A673 (cell line): ENCODE results near the gene NLRP3.

Source experiments
- EZH2 ChIP-seq: fragments of 200-600 bp; sonication (generic); IDR thresholded peaks from 2 replicates; pipeline ENCODE4 v1.6.1; 2017; ENCODE audit warnings: borderline replicate concordance, low read depth, mild to moderate bottlenecking, mixed read lengths, antibody characterized with exemption, low read length; ENCODE audit not compliant: poor library complexity, severe bottlenecking
- TF ChIP-seq, protein P1 (sequence below): fragments of 300-800, 200-600 bp; sonication (generic); conservative IDR thresholded peaks from 2 replicates; pipeline ENCODE4 v1.5.1; 2017; ENCODE audit warnings: low read depth, mild to moderate bottlenecking, antibody characterized with exemption, low read length, moderate library complexity, mixed read lengths

DNA sequence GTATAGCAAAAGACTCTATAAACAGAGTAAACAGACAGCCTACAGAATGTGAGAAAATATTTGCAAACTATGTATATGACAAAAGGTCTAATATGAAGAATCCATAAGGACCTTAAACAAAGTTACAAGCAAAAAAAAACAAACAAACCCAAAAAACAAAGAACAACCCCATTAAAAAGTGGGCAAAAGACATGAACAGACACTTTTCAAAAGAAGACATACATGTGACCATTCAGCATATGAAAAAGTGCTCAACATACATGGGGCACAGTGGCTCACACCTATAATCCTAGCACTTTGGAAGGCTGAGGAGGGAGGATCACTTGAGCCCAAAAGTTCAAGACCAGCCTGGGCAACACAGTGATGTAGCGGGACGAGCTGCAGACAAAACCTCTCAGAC is 59.8 kb downstream of the NLRP3 start:
- no peak for TF ChIP-seq EZH2
- TF ChIP-seq, protein P1, sequence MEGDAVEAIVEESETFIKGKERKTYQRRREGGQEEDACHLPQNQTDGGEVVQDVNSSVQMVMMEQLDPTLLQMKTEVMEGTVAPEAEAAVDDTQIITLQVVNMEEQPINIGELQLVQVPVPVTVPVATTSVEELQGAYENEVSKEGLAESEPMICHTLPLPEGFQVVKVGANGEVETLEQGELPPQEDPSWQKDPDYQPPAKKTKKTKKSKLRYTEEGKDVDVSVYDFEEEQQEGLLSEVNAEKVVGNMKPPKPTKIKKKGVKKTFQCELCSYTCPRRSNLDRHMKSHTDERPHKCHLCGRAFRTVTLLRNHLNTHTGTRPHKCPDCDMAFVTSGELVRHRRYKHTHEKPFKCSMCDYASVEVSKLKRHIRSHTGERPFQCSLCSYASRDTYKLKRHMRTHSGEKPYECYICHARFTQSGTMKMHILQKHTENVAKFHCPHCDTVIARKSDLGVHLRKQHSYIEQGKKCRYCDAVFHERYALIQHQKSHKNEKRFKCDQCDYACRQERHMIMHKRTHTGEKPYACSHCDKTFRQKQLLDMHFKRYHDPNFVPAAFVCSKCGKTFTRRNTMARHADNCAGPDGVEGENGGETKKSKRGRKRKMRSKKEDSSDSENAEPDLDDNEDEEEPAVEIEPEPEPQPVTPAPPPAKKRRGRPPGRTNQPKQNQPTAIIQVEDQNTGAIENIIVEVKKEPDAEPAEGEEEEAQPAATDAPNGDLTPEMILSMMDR, result no peak
